NCI-H1092 (cell line): ENCODE results near the gene AKT3.

Source experiments
- DNase-seq: peaks from one replicate; lab custom pipeline; 2025; lab: John Stamatoyannopoulos, UW

The AKT3 gene

DNA sequence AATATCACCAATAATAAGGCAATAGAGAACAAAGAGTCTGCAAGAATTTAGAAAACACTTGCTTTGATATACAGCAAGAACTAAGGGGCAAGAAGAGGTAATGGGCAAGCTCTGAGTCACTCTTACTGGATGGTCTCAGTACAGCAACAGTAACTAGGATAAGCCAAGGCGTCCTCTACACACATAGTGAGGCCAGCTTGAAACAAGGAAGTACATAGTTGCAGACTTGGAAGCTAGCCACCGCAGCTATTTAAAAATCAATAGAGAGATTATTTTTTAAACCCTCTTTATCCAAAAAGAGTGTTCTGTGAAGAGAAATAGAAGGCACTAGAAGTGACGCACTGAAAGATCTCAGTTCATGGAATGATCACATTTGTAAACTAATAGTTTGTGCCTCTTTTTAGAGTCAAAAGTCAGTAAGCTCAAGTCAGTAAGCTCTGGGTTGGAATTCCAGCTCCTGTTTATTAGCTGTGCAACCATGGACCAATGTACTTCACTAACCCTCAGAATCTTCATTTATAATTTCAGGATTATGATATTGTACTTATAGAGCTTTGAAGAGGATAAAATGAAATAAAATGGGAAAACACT is 118.6 kb downstream of the AKT3 start:
- DNase-seq = peak; percentile 53

DNA sequence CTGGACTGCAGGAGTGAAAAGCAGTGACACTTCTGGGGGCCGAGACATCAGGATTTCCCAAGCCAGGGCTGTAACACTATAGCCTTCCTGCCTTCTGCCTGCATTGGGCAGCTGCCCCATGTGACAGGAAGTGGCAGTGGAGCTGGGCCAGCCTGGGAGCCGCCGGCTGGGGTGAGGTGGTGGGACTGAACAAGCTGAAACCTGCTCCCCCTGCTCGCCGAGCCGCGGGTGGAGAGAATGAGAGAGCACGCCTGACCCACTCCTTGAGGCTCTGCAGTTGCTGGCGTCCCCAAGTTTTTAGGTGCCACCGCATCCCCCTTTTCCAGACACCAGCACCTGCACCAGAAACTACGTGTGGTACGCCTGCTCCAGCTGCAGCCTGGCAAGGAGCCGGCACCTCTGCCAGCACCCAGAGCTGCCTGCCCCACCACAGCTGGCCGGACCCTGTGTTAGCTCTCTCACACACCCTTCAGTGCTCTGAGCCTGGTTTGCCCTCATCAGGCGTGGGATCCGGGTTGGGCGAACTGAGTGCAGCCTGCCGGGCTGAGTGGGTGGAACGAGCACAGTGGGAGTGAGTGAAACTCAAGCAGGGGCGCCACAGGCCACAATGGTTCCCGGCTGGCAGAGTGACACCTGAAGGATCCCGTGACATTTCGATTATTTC is 119.4 kb downstream of the AKT3 start:
- no peak for DNase-seq

DNA sequence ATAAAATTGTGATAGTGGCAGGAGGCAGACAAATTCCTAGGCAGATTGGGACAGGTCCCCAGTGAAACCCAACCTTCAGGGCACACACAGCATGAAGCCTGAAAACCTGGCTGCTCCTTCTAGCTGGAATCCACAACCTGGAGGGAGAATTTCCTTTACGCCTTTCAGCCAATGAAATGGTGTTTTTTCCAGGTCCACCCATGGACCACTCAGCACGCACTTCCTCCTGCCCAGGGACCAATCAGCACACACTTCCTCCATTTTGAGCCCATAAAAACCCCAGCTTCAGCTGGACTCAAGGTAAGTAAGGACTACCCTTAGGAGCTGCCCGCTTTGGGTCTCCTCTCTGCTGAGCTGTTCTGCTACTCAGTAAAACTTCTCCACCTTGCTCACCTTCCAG is 120.1 kb downstream of the AKT3 start:
- no peak for DNase-seq

DNA sequence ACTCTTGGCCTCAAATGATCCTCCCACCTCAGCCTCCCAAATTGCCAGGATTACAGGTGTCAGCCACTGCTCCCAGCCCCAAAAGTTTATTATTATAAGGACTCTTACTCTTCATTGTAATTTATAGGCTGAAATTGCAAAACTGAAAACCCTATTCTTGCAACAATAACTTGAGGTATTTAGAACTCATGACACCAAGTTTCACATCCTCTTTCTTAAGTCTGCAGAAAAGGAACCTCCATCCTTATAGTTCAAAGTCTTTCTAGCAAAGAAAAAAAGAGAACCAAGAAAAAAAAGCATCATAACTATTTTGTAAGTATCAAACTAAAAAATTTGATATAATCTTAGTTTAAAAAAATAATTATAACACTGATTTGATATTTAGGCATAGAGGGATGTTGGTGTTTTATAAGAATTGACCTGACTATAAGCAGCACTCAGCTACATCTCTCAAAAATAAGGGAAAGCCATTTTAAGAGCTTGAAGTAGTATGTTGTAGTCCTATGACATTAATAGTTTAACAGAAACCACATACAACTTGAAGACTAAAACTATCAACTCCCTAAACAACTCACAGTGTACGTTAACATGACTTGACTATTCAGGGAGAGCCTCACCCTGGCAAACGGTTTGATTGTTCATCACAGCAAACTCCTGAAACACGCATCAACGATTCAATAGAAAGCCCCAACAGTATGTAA is 122.4 kb downstream of the AKT3 start:
- DNase-seq = no peak

DNA sequence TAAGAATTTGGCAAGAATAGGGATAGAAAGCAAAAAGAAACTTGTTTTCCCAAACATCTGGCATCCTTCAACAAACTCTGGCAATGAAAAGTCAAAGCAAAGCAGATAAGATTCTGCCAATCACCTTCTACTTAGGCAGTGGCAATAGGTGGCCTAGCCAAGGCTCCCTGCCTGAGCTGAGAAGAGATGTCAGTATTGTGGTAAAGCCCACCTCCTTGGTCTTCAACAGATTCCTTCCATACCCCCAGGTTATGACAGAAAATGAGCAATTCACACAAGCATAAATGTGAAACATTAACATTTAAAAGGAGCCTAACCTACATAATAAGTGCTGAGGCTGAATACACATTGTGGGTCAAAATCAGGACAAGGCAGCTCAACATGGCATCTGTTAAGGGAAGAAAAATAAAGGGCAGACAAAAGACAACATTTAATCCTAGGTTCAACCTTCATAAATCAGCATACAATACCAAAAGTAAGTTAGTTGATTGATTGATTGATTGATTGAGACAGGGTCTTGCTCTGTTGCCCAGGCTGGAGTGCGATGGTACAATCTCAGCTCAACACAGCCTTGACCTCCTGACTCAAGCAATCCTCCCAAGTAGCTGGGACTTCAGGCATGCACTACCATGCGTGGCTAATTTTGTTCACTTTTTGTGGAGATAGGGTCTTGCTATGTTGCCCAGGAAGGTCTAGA is 123.1 kb downstream of the AKT3 start:
- no peak for DNase-seq

DNA sequence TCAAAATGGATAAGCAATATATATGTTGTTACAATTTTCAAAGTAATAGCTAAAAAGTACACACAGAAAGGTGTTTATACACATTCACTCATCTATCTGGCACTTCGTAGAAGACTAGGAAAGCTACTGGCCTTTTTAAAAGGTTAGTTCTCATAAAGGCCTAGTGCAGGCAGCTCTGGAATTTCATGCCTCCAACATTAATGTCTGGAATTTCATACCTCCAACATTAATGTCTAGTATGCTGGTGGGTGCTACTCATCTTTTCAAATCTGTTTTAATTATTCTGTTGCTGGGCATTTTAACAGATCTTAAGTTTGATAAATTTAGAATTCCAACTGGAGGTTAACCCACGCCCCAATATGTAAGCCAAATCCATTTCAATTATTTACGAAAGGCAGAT is 124.2 kb downstream of the AKT3 start:
- DNase-seq = no peak

DNA sequence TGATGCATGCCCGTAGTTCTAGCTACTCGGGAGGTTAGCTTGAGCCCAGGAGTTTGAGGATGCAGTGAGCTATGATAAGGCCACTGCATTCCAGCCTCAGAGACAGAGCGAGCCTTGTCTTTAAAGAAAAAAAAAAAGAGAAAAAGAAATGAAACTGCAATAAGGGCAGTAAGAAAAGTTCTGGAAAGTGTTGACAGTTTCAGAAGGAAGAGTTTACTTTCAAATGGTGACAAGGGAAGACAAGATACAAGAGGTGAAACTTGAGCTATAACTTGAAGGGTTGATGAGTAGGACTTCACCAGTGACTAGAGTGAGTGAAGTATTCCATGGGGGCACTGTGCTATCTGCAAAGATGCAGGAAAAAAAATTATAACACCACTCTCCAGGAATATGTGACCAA is 125.0 kb downstream of the AKT3 start:
- no peak for DNase-seq

DNA sequence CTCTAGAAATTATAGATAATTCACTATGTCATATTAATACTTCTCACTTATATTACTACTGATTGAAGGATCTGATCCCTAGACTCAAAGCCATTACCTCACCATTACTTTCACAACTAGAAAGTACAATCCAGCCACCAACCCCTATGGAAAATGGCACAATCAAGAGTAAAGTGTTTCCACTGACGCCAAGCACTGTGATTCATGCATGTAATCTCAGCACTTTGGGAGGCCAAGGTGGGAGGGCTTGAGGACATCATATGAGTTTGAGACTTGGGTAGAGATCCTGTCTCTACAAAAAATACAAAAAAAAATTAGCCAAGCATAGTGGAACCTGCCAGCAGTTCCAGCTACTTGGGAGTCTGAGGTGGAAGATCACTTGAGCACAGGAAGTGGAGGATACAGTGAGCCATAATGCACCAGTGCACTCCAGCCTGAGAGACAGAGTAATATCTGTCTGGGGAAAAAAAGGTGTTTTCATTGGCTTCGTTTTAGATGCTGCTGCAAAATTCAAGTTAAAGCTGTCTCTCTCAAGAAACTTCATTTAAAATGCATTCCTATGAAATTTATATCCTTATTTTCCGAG is 126.5 kb downstream of the AKT3 start:
- DNase-seq = no peak

DNA sequence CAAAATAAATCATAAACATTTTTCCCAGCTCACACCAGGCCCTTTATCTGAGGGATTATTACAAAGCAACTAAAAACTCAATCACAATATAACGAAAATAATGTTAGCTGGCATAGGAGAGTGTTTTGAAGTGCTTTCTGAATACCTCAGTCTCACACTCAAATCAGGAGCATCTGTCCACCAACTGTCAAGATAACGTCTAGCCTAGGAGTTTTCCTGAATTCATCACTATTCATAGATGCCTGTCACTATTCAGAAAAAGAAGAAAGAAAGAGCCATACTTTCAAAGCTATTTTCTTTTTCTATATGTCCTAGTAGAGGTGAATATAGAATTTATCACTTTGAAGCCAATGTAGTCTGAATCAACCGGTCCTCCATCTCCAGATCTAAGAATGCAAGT is 127.0 kb downstream of the AKT3 start:
- DNase-seq = peak; percentile 20

DNA sequence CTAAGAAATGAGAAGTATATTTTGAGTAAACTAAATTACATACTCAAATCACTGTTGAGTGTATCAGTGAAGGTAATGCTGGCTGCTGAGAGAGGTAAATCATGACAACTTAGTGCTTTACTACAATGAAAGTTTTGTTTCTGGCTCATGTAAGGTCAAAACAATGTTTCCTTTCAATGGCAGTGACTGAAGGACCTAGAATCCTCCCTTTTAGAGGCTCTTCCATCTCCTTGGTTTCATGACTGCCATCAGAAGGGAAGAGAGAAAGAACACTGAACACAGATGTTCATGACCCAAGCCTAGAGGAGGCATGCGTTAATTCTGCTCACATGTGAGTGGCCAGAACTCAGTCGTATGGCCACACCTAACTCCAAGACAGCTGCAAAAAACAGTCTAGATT is 130.6 kb downstream of the AKT3 start:
- DNase-seq = no peak

DNA sequence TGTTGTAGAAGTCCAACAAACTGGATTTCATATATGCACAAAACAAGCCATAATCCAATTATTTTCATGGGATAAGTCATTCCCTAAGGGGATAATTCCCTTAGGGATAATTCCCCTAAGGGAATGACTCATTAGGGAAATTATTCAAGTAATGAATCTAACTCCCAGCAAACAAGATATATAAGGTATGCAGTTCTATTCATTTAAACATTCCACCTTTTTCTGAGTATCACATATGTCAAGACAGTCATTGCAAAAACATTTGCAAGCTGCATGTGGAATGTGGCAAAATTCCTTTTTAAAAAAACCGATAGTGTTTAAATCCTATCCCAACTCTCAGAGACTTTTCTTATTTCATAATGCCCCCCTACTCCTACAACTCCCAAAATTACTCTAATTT is 131.2 kb downstream of the AKT3 start:
- DNase-seq = no peak

DNA sequence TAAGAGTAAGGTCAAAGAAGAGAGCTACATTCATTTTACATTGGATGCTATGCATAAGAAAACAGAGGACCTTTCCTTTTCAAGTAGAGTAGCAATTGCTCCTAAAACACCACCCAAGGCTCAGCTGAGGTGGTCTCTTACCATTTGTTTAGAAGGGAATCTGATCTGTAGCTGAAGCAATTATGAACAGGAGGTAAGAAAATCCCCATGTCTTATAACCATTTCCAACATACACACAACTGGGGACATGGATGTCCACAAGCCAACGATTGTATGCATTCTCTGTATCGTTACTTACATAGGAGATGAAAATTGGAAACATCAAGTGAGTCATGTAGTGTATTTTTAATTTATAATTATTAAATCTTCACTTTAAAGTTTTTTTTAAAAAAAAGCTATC is 132.0 kb downstream of the AKT3 start:
- DNase-seq = no peak

DNA sequence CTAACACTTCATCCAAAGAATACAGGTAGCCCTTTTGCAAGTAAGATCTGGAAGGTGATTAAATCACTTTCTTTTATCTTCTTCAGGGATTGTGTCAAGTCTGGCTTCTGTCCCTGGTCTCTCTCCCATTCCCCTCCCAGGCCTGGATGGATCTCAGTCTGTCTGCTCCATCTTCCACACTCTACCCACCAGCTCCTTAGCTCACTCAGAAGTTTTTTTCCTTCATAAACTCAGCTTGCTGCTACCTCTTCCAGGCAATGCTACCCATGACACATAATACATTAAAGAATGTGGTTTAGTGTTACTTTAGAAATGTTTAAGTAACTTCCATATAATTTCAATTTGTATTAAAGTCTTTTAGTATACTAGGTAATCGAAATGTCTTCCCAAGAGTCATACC is 133.1 kb downstream of the AKT3 start:
- DNase-seq = no peak

DNA sequence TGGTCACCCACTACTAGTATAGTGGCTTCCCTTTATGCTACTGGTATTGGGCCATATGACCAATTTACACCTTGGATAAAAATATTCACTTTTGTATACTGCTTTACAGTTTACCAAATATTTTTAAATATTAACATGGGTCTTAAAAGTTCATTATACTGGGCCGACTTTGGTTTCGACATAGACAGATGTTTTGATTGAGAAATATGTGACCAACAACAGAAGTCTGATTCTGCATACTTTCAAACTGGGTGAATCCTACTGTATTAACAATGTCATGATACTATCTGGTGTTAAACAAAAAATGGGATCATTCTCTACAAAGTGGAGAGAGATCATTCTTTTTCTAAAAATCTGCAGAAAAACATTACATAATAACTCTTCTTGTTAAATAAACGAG is 134.8 kb downstream of the AKT3 start:
- no peak for DNase-seq

DNA sequence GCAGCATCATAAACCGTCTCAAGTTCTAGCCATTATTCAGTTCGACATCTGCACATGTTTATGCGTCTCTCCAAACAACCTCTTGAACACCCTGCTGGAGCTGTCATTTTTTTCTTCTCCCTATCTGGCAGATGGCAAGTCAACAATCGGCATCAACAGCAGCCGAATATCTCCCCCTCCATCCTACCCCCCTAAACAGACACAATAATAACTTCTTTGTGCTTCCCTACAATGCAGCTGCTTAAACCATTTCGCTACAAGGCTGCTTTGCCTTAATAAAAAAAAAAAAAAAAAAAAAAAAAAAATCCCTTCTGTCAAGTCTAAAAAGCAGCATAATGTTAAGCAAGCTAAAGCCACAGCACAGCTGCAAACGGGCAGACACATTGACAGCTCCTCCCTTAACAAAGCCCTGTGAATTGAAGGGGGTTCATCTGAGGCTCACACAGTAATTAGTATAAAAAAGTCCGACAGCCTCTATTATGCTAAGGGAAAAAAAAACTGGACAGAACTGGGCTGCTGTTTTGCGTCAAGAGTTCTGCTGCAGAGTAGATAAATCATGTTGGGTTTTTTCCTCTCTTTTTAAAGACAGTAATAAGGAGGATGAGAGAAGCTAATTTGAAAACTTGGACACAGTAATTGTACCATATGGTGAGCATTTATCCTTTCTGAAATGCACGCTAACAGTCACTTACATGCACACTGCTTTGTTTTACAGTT is 136.4 kb downstream of the AKT3 start:
- peak; percentile 99 for DNase-seq

DNA sequence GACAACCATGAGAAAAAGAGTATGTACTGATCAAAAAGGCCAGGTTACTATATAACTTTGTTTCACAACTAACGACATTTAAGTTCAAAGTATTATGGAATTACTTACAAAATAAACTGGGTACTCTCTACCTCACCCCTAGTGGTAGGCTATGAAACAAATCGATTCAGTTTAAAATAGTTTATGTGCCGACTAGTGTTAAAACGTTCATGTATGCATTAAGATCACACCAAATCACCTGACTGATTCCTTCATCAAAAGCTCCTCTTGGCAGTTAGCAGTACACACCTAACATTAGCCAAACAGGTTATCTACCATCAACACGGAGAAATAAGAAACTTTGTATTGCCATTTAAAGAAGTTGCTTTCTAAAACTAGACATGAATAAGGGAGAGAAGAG is 137.1 kb downstream of the AKT3 start:
- DNase-seq = peak; percentile 56

DNA sequence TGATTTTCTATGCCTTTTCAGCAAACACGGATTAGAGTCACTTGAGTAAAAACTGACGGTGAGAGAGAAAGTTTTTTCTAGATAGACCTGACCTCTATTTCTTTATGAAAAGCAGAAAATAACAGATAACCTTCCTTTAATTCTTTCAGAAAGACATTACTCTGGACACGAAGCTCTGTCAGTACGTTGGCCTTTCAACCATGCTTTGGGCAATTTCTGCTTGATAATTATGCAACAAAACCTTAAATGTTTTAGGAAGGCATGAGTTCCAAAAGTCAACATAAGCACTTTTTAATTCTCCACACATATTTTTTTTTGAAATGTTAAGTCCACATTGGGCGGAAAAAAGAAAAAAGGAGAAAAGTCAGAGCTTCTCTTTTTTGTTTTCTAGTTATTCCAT is 137.8 kb downstream of the AKT3 start:
- no peak for DNase-seq

DNA sequence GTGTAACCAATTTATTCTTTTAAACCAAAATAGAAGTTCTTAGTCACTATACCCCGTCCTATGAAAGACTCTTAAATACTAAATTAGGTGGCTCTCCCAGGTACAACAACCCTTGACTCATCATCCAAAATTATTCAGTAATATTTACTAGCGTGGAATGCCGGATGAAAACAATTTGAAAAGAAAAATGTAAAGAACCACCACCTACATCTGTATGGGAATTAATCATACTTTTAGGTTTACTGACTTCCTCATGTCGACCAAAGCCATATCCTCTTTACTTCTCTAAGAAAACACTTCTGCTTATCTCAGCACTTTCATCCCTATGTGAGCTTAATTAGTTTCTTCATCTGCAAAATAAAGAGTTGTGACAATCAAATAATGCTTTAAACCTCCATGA is 139.6 kb downstream of the AKT3 start:
- no peak for DNase-seq

DNA sequence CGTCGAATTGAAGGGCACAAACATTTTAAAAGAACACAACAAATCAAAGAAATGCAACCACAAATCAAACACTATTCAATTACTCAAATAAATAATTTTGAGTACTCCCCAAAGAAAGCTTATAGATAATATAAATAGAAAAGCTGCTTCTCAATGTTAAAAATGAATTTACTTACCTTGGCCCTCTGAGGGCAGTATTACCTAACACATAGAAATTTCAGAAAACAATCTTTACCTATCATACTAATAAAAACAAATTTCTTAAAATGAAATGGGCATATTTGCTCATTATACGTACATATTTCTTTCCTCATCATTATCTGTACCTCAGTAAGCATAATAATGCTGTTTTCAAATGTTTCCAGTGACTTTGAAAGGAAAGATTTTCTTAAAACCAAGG is 141.8 kb downstream of the AKT3 start:
- no peak for DNase-seq

DNA sequence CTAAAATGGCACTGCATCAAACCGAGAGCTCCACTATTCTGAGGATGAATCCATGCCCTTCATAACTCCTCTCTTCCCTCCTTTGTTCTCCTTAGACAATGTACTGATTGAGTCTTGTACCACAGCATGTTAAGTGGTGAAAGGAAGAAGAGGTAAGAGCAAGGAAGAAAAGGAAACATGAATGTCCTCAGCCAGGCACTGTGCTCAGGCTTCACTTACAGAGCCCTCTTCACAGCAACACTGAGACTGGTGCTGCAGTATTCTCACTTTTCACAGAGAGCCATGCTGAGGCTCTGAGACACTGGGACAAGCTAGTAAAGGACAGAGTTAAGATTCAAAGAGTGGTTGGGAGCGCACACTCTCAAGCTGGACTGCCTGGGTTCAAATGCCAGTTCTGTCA is 143.5 kb downstream of the AKT3 start:
- DNase-seq = no peak

DNA sequence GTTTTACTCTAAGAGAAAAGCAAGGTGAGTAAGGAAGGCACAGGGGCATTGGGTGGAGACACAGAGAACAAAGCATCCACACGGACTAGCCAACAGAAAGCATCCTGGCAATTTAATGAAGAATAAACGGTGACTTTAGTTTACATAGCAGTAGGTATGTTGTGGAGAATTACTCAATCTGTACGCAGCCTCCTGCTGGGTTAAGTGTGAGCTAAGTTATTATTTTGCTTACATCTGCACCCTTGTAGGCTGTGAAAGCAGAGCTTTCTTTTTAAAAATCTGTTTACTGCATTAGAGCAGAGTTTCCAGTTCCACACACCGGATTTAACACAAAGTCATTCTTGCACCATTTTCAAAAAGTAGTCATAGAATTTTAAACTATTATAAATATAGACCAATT is 144.5 kb downstream of the AKT3 start:
- DNase-seq = peak; percentile 39

DNA sequence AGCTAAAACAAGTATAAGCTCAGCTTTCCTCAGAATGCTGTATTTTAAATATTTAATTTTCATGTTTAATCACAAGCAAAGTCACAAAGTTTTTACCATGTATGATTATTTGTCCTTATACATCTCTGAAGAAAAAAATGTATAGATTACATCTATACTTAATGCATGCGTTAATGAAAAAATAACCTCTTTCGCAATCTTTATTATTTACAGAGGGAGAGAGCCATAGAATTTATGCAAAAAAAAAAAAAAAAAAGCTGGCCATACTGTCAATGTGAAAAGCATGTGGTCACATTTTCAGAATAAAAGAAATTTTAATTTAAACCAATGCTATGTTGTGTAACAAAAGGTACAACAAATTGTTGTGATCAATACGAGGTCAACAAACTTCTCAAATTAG is 148.2 kb downstream of the AKT3 start:
- DNase-seq = no peak
